ENCODE measurements around the gene MGARP.
"Not testable (repeated sequence)": the region's sequence is repeated elsewhere in the genome, so short reads cannot be mapped to it uniquely, and the experiment has no call there.

The MGARP gene

GRCh38 chr4:139295206-139295941 is 15.3 kb upstream of the MGARP start:
- DNase-seq, result peak; percentile 65 to 78

DNA sequence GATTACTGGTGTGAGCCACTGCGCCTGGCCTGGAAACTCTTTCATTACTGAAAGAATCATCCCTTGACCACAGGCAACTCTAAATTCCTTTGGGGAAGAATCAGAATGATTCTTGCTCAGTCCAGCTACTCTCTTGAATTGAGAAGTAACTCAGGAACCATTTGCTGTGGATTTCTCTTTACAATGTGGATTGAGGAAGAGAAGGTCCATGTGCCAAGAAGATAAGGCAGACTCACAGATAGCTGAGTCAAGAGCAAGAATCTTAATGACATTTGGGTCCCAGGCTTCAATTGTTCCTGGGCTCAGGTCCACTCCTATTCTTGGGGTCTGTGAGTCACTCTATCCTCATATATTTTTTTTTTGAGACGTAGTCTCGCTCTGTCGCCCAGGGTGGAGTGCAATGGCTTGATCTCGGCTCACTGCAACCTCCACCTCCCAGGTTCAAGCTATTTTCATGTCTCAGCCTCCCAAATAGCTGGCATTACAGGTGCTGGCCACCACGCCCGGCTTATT is 6.2 kb upstream of the MGARP start:
- DNase-seq, result no peak

DNA sequence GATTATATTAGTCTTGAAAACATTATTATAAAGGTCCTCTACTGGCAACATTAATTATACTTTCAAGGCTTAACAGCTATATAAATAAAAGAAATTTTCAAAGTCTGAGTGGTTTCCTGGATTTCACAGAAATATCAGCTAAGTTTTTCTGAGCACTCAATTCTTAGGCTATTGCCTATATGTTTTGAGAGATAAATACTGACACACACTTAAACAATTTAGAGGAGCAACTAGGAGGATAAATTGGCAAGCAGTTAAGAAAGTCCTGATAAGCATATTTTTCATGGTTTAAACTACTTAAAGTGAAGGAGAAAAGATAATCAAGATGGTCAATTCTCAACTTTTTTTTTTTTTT is 2.7 kb upstream of the MGARP start:
- no peak for DNase-seq

DNA sequence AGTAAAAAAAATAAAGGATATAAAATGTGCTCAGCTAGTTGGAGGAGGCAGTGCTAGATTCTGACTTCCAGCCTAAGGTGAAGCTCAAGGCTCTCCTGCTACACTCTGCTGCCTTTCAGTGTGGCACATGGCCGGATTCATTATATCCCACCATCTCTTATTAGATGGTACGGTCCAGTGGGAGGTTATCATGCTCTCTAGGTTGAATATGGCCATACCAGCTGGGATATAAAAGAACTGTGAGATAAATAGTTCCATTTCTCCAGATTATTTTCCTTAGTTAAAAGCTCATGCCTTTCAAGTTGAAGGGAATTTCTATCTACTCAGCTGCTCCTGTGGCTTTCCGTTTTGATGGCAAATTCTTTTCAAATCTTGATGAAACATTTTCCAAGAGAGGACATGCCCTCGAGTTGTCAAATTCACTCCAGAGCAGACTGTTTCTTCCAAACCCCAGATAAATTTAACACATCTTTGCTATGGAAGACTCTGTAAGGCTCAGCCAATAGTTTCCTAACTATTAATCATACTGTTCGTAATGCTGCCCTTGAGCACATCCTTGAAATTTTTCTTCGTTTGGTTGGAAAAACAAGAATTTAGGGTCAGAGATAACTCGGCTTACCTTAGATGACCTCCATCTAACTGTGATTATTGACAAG is 2.2 kb upstream of the MGARP start:
- DNase-seq, result no peak

GRCh38 chr4:139278912-139279759 is 889 bp downstream of the MGARP start:
- no peak for DNase-seq

DNA sequence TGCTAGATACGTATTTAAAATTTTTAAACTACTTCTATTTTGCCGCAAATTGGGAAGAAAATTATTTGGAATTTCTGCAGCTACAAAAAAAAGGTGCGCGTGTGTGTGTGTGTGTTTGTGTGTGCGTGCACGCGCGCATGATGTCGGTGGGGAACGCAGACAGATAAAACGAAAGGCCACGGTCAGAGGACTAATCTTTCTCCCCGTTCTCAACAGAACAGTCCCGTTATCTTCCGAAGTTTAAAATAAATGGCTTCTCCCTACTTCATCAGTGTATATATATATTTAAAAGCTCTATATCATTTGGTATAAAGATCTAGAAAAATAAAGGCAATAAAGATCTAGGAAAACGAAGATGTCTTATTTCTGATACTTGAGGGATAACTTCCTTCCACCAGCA is 1.5 kb downstream of the MGARP start:
- DNase-seq, result no peak

DNA sequence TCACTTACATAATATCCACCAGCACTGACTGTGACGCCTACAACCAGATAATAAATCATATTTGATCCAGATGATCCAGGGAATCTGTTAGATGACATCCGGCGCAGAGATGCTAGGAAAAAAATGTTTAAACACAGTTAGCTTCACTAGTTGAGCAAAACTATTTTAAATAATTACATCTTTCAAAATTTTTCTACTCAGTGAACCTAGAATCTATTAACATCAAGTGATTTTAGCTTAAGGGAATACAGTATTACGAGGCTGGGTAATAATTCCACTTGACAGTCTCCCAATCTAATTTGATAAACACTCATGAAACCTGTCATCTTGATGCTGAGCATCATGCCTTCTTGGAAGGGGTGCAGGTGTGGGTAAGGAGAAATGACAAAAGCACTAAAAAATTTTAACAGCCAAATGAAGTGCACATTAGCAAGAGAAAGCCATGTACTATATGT is 4.7 kb downstream of the MGARP start:
- DNase-seq, result no peak

DNA sequence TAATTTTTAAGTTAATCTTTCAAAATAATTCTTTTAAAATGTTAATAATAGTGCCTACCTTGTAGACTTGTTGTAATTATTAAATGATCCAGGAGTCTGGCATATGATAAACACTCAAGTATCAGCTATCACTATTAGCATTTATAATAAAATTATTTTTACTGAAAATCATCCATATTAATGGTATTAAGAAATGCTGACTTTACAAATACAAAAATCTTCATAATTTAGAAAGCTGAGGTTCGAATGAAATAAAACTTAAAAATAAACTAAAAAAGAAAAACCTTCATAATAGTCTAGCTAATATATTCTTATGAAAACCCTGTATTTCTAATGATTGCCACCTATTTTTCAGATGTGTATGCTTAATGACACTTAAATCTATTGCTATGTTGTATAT is 5.2 kb downstream of the MGARP start:
- no peak for DNase-seq

DNA sequence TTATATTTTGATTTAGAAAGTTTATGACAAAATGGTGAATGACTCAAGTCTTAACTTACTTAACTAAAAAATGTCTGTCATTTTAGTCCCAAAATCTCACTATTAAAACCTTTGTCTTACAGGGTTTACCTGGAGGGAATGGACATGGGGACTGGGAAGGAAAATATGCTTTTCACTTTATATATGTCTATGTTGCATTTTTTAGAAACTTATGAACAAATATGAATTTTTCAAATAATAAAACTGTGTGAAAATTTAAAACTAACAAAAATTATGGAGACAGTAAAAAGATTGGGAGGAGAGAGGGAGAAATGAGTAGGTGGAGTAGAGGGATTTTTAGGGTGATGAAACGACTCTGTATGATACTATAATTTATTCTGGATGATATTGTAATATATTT is 6.2 kb downstream of the MGARP start:
- DNase-seq, result no peak

DNA sequence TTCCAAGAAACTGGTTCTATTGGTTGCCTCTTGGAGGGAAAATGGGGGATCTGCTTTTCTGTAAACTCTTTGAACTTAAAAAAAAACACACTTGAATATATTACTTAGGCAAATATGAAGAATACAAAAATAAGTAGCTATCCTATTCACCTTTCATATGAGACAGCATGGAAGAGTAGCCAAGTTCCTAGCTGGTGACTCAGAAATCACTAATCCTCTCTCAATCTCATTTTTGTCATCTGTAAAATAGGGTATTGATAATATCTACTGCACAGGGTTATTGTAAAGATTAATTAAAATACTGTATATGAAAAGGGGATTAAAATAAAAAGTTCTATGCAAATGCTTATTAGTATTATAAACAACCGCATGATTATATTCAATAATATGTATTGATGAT is 12.7 kb downstream of the MGARP start:
- no peak for DNase-seq

DNA sequence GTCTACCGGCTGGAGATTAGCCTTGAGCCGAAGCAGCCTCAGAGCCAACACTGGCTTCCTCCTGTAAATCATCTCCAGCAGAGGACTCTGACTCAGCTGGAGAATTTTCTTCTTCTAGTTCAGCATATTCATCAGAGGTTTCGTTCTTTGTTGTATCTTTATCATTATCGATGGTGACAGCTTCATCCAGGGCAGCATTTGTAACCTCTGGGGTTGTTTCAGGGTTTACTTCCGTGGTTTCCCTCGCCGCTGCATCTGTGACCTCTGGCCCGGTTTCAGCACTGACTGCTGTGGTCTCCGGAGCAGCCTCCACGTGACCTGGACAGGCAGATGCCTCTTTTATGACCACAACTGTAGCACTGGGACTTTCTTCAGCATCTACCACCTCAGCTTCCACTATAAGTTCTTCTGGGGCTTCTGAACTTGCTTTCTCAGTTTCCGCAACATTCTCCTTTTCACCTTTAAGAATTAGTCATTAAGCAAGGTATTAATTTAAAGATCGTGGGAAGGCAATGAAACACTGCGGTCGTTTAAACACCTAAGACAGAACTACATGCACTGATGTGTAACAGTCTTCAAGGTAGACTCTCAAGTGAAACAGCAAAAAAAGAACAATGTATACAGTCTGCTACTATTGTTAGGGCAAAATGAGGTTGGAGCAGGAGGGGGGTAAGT is 13.3 kb downstream of the MGARP start:
- DNase-seq, result peak in 1 of 2 experiments; percentile 5

DNA sequence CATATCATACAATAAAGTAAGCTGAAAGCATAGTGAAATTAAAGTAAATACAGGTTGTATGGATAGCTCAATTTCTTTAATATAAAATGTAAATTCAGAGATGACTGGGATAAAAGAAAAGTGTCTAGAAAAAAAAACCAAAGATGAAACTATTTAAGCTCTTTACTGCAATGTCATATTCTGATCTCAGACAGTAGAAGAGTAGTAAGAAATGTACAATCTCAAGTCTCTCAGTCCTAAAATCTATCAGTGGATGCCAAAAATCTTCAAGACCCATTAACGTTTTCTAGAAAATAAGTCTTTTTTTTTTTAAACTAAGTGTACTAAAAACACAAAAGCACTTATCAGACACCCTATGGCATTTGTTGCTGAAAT is 13.8 kb downstream of the MGARP start:
- no peak for DNase-seq

GRCh38 chr4:139265654-139266053 is 14.4 kb downstream of the MGARP start:
- no peak for DNase-seq

GRCh38 chr4:139256349-139256748 is 23.7 kb downstream of the MGARP start:
- no peak for DNase-seq

- DNase-seq, result not testable (repeated sequence)
Measured at GRCh38 chr4:139255581-139255980, 24.4 kb downstream of the MGARP start.

DNA sequence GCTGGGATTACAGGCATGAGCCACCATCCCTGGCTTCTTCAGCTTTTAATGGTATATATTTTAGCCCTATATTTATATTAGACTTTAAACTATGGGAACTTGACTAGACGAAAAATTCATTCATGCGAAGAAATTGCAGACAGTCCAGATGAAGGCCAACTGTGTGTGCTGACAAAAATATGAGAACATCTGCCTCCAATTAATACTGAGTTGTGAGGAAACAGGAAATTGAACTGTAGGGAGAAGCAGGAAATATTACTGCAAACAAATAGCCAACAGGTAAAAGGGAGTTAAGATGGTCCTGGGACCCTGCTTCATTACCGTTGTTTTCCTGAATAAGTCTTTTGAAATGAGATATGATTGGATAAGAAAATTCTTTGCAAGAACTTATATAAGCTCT is 26.3 kb downstream of the MGARP start:
- DNase-seq, result no peak

GRCh38 chr4:139253046-139253445 is 27.0 kb downstream of the MGARP start:
- DNase-seq, result no peak

GRCh38 chr4:139247700-139248238 is 32.3 kb downstream of the MGARP start:
- DNase-seq, result no peak

DNA sequence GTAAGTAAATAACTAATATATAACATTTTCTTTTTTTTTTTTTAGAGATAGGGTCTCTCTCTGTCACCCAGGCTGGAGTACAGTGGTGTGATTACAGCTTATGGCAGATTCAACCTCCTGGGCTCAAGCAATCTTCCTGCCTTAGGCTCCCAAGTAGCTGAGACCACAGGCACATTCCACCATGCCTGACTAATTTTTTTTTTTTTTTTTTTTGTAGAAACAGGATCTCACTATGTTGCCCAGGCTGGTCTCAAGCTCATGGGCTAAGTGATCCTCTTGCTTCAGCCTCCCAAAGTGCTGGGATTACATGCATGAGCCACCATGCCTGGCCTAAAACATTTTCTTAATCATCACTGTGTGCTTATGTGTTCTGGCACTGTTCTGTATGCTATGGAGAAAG is 32.8 kb downstream of the MGARP start:
- DNase-seq, result no peak

DNA sequence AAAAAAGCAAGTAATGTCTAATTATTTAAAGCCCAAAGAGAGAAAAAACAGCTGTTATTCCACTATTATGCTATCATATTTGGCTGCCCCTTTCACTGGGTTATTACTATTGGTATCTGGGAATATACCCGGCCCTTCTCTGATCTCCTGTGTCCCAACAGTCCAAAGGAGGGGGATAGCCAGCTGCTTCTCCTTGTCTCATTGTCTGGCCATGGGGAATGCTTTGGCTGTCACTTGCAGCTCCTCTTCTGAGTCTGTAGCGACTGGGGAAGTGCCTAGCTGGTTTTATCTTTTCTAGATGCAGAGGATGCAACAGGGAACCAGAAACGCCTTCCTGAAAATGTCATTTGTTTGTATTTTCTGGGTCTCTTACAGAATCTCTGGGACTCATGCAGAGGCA is 33.9 kb downstream of the MGARP start:
- no peak for DNase-seq

GRCh38 chr4:139245590-139245989 is 34.4 kb downstream of the MGARP start:
- DNase-seq, result no peak

DNA sequence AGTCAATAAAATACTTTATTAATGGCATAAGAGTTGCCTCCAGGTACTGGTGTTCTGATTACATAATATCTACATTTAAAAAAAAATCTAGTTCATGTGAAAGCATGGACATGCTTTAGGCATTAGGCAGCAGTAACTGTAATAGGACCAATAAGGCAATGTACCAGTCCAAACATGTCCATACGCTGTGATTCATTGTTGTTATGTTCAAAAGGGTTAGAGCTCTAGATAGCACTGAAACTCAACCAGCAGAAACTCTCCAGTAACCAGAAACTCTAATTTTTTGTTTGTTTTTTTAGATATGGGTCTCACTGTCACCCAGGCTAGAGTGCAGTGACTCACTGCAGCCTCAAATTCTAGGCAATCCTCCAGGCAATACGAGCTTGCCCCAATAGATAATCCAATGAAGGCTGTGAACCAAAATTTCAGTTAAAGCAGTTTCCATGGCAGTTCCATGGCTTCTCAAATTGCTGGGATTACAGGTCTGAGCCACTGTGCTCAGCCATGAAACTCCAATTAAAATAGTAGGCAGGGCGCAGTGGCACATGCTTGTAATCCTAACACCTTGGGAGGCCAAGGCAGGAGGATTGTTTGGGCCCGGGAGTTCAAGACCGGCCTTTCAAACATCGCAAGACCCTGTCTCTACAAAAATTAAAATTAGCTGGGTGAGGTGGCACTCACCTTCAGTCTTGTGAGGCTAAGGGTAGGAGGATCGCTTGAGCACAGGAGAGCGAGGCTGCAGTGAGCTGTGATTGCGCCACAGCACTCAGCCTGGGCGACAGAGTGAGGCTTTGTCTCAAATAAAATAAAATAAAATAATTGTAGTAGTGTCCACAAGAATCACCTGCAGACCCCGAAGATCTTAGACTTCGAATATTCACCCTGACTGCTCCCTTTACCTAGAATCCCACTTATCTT is 36.3 kb downstream of the MGARP start:
- DNase-seq, result no peak

All from NCI-H524 (cell line).